WTC11 (cell line): ENCODE data around the gene EGLN2. TPM values are rescaled to one million over a fixed set of nuclear protein-coding genes. Genes with fewer than 3 reads are reported as not detected.

Experiments
- ATAC-seq: fragments of 200-7000 bp; cut with Tn5 transposase; 2 replicates; pipeline ENCODE4 v1.10.0; 2021; ENCODE audit warnings: mild to moderate bottlenecking, moderate library complexity
- CTCF ChIA-PET: fragments of 300-600 bp; sonication (Branson Sonifier 250); formaldehyde crosslinking; loops from one replicate; lab custom pipeline; 2021; ENCODE audit warnings: antibody characterized with exemption; lab: Charles Lee
- POLR2A ChIA-PET: fragments of 350-600 bp; sonication (Branson Sonifier 250); formaldehyde crosslinking; loops from one replicate; lab custom pipeline; 2021; ENCODE audit warnings: antibody characterized with exemption; lab: Charles Lee
- DNase-seq: peaks from one replicate; pipeline ENCODE4 v3.0.0; 2021; ENCODE audit warnings: low spot score
- H3K27ac Mint-ChIP-seq: 2 replicates; pipeline ENCODE4 v1.8.0; 2021; ENCODE audit warnings: mixed read lengths
- H3K27me3 Mint-ChIP-seq: 2 replicates; pipeline ENCODE4 v1.8.0; 2021; ENCODE audit warnings: low read depth, mild to moderate bottlenecking, moderate library complexity, mixed read lengths
- H3K36me3 Mint-ChIP-seq: 2 replicates; pipeline ENCODE4 v1.8.0; 2021; ENCODE audit warnings: mixed read lengths
- H3K4me1 Mint-ChIP-seq: 2 replicates; pipeline ENCODE4 v1.8.0; 2022; ENCODE audit warnings: mixed read lengths
- H3K4me3 Mint-ChIP-seq: 2 replicates; pipeline ENCODE4 v1.8.0; 2021; ENCODE audit warnings: mild to moderate bottlenecking, moderate library complexity, mixed read lengths
- H3K9me3 Mint-ChIP-seq: 2 replicates; pipeline ENCODE4 v1.8.0; 2021; ENCODE audit warnings: mixed read lengths
- AR ChIP-seq: fragments of 250-450 bp; sonication (Bioruptor Pico); IDR thresholded peaks from 2 replicates; pipeline ENCODE4 v1.9.0; 2021; ENCODE audit warnings: mild to moderate bottlenecking
- CDX4 ChIP-seq: fragments of 250-450 bp; sonication (Bioruptor Pico); IDR thresholded peaks from 2 replicates; pipeline ENCODE4 v1.9.0; 2021; ENCODE audit warnings: moderate library complexity, mild to moderate bottlenecking, inconsistent platforms, borderline replicate concordance
- CREB1 ChIP-seq: sonication (generic); formaldehyde crosslinking; IDR thresholded peaks from 2 replicates; pipeline ENCODE4 v1.8.0; 2023; ENCODE audit warnings: mild to moderate bottlenecking, missing genetic modification reagents
- E2F1 ChIP-seq: sonication (generic); formaldehyde crosslinking; IDR thresholded peaks from 2 replicates; pipeline ENCODE4 v1.8.0; 2022; ENCODE audit warnings: mild to moderate bottlenecking, missing genetic modification reagents
- ESRRA ChIP-seq: sonication (generic); formaldehyde crosslinking; IDR thresholded peaks from 2 replicates; pipeline ENCODE4 v1.8.1; 2022; ENCODE audit warnings: mild to moderate bottlenecking, missing genetic modification reagents, borderline replicate concordance
- GRHL2 ChIP-seq: fragments of 250-450 bp; sonication (Bioruptor Pico); IDR thresholded peaks from 2 replicates; pipeline ENCODE4 v1.8.0; 2022; ENCODE audit warnings: mild to moderate bottlenecking, moderate library complexity; ENCODE audit not compliant: insufficient replicate concordance, severe bottlenecking
- HMGA2 ChIP-seq: fragments of 250-450 bp; sonication (Bioruptor Pico); IDR thresholded peaks from 2 replicates; pipeline ENCODE4 v1.4.0; 2021; ENCODE audit warnings: mild to moderate bottlenecking, moderate library complexity
- IRF2 ChIP-seq: sonication (generic); formaldehyde crosslinking; IDR thresholded peaks from 2 replicates; pipeline ENCODE4 v1.8.0; 2022; ENCODE audit warnings: low read depth, missing genetic modification reagents, borderline replicate concordance
- MAX ChIP-seq: sonication (generic); formaldehyde crosslinking; IDR thresholded peaks from 2 replicates; pipeline ENCODE4 v1.8.0; 2022; ENCODE audit warnings: mild to moderate bottlenecking, missing genetic modification reagents
- SMAD3 ChIP-seq: sonication (generic); formaldehyde crosslinking; IDR thresholded peaks from 2 replicates; pipeline ENCODE4 v1.8.0; 2022; ENCODE audit warnings: missing genetic modification reagents, mild to moderate bottlenecking, borderline replicate concordance
- TP53 ChIP-seq: sonication (generic); formaldehyde crosslinking; IDR thresholded peaks from 2 replicates; pipeline ENCODE4 v1.8.1; 2023; ENCODE audit warnings: mild to moderate bottlenecking, missing genetic modification reagents
- USF1 ChIP-seq: sonication (generic); formaldehyde crosslinking; IDR thresholded peaks from 2 replicates; pipeline ENCODE4 v1.8.0; 2022; ENCODE audit warnings: mild to moderate bottlenecking, missing genetic modification reagents
- ZNF138 ChIP-seq: sonication (generic); formaldehyde crosslinking; conservative IDR thresholded peaks from 2 replicates; pipeline ENCODE4 v1.8.1; 2022; ENCODE audit warnings: mild to moderate bottlenecking, moderate library complexity, missing genetic modification reagents
- ZNF396 ChIP-seq: fragments of 250-450 bp; sonication (Bioruptor Pico); IDR thresholded peaks from 2 replicates; pipeline ENCODE4 v1.8.0; 2021; ENCODE audit warnings: mild to moderate bottlenecking, moderate library complexity, borderline replicate concordance
- ZNF425 ChIP-seq: fragments of 250-450 bp; sonication (Bioruptor Pico); conservative IDR thresholded peaks from 2 replicates; pipeline ENCODE4 v1.9.0; 2021; ENCODE audit warnings: mild to moderate bottlenecking
- total RNA-seq: library from RNA; stranded (reverse); gene quantifications from 3 replicates; pipeline ENCODE4 v1.2.3, GENCODE V29; 2021
- TF ChIP-seq, protein P1 (sequence below): sonication (generic); formaldehyde crosslinking; IDR thresholded peaks from 2 replicates; pipeline ENCODE4 v1.8.1; 2022; ENCODE audit warnings: mild to moderate bottlenecking, moderate library complexity, missing genetic modification reagents
- TF ChIP-seq, protein P2 (sequence below): sonication (generic); formaldehyde crosslinking; IDR thresholded peaks from 2 replicates; pipeline ENCODE4 v1.8.0; 2023; ENCODE audit warnings: missing genetic modification reagents
- TF ChIP-seq, protein P3 (sequence below): fragments of 250-450 bp; sonication (Bioruptor Pico); IDR thresholded peaks from 2 replicates; pipeline ENCODE4 v1.9.0; 2021; ENCODE audit warnings: mild to moderate bottlenecking
- TF ChIP-seq, protein P4 (sequence below): sonication (generic); formaldehyde crosslinking; IDR thresholded peaks from 2 replicates; pipeline ENCODE4 v1.8.1; 2022; ENCODE audit warnings: mild to moderate bottlenecking, missing genetic modification reagents, moderate library complexity, borderline replicate concordance
- TF ChIP-seq, protein P5 (sequence below): sonication (generic); formaldehyde crosslinking; IDR thresholded peaks from 2 replicates; pipeline ENCODE4 v1.8.0; 2022; ENCODE audit warnings: missing genetic modification reagents

The EGLN2 gene
- total RNA-seq, 1 experiment from 2014 or later = 102 TPM

- H3K36me3 Mint-ChIP-seq = peaks cover 9% of the 10 kb centered on the region
- H3K4me3 Mint-ChIP-seq = peak overlapping the region; percentile 84
- H3K4me1 Mint-ChIP-seq = peaks cover 49% of the 10 kb centered on the region
- ATAC-seq (peak; percentile 0; the same call in 1 of the 2 replicates), DNase-seq (peak; percentile 62)
- CTCF ChIA-PET = interaction anchor here (1.2 to 2.5 kb wide), 4 partner anchors 21 to 205 kb away, joined by 3 to 76 read pairs (median 9); partner anchors contain the start of genes ACTMAP, NUMBL and RAB4B
- no peaks in the 10 kb centered on the region for H3K9me3 Mint-ChIP-seq
- peak overlapping the region; percentile 87 for H3K27ac Mint-ChIP-seq
- H3K27me3 Mint-ChIP-seq = no peaks in the 10 kb centered on the region
- POLR2A ChIA-PET = interaction anchor here (1.0 to 3.0 kb wide), 5 partner anchors 12 to 83 kb away, joined by 3 to 48 read pairs (median 7); partner anchors contain the start of genes ACTMAP, COQ8B, ITPKC and RAB4B
- no peak for TF ChIP-seq HMGA2
- TF ChIP-seq IRF2 = no peak
- TF ChIP-seq, protein P1, sequence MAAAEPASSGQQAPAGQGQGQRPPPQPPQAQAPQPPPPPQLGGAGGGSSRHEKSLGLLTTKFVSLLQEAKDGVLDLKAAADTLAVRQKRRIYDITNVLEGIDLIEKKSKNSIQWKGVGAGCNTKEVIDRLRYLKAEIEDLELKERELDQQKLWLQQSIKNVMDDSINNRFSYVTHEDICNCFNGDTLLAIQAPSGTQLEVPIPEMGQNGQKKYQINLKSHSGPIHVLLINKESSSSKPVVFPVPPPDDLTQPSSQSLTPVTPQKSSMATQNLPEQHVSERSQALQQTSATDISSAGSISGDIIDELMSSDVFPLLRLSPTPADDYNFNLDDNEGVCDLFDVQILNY (CRISPR knock-in tag) = no peak
- no peak for TF ChIP-seq ESRRA (CRISPR knock-in tag)
- no peak for TF ChIP-seq USF1 (CRISPR knock-in tag)
- TF ChIP-seq, protein P2, sequence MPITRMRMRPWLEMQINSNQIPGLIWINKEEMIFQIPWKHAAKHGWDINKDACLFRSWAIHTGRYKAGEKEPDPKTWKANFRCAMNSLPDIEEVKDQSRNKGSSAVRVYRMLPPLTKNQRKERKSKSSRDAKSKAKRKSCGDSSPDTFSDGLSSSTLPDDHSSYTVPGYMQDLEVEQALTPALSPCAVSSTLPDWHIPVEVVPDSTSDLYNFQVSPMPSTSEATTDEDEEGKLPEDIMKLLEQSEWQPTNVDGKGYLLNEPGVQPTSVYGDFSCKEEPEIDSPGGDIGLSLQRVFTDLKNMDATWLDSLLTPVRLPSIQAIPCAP (CRISPR knock-in tag) = peak; percentile 34; the same call in 1 of the 2 replicates
- TF ChIP-seq E2F1 = no peak
- TF ChIP-seq MAX (CRISPR knock-in tag) = 0 out of 2 replicates have a peak, but pooled peaks have one; percentile 22
- TF ChIP-seq GRHL2 = no peak
- no peak for TF ChIP-seq CREB1
- TF ChIP-seq SMAD3 (CRISPR knock-in tag) = no peak
- no peak for TF ChIP-seq AR (CRISPR knock-in tag)
- no peak for TF ChIP-seq ZNF425 (CRISPR knock-in tag)
- no peak for TF ChIP-seq TP53 (CRISPR knock-in tag)
- TF ChIP-seq ZNF138 (CRISPR knock-in tag) = no peak
- no peak for TF ChIP-seq ZNF396 (CRISPR knock-in tag)
- TF ChIP-seq CDX4 (CRISPR knock-in tag) = no peak
- TF ChIP-seq, protein P3, sequence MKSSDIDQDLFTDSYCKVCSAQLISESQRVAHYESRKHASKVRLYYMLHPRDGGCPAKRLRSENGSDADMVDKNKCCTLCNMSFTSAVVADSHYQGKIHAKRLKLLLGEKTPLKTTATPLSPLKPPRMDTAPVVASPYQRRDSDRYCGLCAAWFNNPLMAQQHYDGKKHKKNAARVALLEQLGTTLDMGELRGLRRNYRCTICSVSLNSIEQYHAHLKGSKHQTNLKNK (CRISPR knock-in tag) = no peak
- TF ChIP-seq, protein P4, sequence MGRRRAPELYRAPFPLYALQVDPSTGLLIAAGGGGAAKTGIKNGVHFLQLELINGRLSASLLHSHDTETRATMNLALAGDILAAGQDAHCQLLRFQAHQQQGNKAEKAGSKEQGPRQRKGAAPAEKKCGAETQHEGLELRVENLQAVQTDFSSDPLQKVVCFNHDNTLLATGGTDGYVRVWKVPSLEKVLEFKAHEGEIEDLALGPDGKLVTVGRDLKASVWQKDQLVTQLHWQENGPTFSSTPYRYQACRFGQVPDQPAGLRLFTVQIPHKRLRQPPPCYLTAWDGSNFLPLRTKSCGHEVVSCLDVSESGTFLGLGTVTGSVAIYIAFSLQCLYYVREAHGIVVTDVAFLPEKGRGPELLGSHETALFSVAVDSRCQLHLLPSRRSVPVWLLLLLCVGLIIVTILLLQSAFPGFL = no peak
- TF ChIP-seq, protein P5, sequence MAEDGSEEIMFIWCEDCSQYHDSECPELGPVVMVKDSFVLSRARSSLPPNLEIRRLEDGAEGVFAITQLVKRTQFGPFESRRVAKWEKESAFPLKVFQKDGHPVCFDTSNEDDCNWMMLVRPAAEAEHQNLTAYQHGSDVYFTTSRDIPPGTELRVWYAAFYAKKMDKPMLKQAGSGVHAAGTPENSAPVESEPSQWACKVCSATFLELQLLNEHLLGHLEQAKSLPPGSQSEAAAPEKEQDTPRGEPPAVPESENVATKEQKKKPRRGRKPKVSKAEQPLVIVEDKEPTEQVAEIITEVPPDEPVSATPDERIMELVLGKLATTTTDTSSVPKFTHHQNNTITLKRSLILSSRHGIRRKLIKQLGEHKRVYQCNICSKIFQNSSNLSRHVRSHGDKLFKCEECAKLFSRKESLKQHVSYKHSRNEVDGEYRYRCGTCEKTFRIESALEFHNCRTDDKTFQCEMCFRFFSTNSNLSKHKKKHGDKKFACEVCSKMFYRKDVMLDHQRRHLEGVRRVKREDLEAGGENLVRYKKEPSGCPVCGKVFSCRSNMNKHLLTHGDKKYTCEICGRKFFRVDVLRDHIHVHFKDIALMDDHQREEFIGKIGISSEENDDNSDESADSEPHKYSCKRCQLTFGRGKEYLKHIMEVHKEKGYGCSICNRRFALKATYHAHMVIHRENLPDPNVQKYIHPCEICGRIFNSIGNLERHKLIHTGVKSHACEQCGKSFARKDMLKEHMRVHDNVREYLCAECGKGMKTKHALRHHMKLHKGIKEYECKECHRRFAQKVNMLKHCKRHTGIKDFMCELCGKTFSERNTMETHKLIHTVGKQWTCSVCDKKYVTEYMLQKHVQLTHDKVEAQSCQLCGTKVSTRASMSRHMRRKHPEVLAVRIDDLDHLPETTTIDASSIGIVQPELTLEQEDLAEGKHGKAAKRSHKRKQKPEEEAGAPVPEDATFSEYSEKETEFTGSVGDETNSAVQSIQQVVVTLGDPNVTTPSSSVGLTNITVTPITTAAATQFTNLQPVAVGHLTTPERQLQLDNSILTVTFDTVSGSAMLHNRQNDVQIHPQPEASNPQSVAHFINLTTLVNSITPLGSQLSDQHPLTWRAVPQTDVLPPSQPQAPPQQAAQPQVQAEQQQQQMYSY = no peak
These were observed 757 bp downstream of the EGLN2 start for GRCh38 chr19:40799558-40800338.
